Stomach smooth muscle (tissue), 2 donors: Measurements from ENCODE around the gene MYEF2.
A peak's percentile ranks its signal among the peaks of the same experiment; 100 is the strongest.

ENCODE experiments used
- H3K27ac ChIP-seq: one replicate; pipeline ENCODE4 v1.7.0; 2013; ENCODE audit warnings: mild to moderate bottlenecking, low read length, inconsistent platforms
- H3K27me3 ChIP-seq, 2 donors: one replicate each; pipeline ENCODE4 v1.7.0; 2013; ENCODE audit warnings: low read length in 2 of 2; ENCODE audit not compliant: insufficient read depth in 2 of 2, control insufficient read depth in 1 of 2
- H3K36me3 ChIP-seq, 2 donors: one replicate each; pipeline ENCODE4 v1.7.0; 2013; ENCODE audit warnings: low read length in 2 of 2; ENCODE audit not compliant: control insufficient read depth in 2 of 2, insufficient read depth in 2 of 2
- H3K4me1 ChIP-seq: one replicate; pipeline ENCODE4 v1.7.0; 2013; ENCODE audit warnings: low read length; ENCODE audit not compliant: control insufficient read depth, insufficient read depth
- H3K4me3 ChIP-seq, 2 donors: one replicate each; pipeline ENCODE4 v1.7.0; 2013; ENCODE audit warnings: low read length in 2 of 2
- H3K9ac ChIP-seq, 2 donors: one replicate each; pipeline ENCODE4 v1.7.0; 2013; ENCODE audit warnings: low read length in 2 of 2, mild to moderate bottlenecking in 1 of 2
- H3K9me3 ChIP-seq, 2 donors: one replicate each; pipeline ENCODE4 v1.7.0; 2013; ENCODE audit warnings: low read length in 2 of 2; ENCODE audit not compliant: control insufficient read depth in 2 of 2
- donor health status: healthy.
- donor health status: Pancreatic carcinoma.

Gene MYEF2

DNA sequence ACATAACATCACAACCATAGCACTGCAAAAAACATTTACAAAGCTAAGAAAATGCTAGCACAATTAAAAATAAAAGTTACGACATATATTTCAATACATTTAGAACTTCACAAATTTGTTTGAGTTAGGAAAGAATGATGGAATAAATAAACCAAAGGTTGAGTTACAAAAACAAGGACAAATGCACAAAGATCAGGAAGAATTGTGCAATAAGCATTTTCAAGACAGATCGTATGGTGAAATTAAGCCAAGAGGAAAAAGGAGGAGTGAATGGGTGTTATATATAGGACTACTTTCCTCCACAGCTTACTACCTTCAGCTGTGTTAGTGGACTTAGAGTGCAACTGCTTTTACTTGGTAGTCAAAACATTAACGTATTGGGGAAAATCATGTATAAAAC is 7.4 kb upstream of the MYEF2 start:
- no peaks in the 10 kb centered on the region for H3K4me1 ChIP-seq
- H3K27ac ChIP-seq = no peak overlapping the region
- H3K9me3 ChIP-seq = no peaks in the 10 kb centered on the region
- no peak overlapping the region for H3K9ac ChIP-seq
- H3K4me3 ChIP-seq = no peak overlapping the region
- no peaks in the 10 kb centered on the region for H3K27me3 ChIP-seq
- no peaks in the 10 kb centered on the region for H3K36me3 ChIP-seq

DNA sequence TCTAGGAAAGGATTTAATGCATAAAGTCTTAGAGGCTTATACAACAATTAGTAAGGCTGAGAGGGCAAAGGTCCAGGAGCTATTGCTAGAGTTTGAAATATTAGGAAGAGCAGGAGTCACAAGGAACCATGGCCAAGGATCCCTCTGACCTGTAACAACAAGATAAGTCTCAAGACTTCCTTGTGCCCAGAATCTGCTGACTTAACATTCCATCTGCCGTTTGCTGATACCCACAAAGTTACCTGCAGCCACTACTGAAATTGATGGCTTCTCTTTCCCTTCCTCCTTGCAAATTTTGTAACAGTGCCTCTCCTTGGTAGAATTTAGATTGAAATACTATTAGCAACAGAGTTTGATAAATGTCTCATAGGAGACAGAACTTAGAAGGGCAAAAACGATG is 4.7 kb upstream of the MYEF2 start:
- no peak overlapping the region for H3K9ac ChIP-seq
- H3K36me3 ChIP-seq = no peaks in the 10 kb centered on the region
- no peak overlapping the region for H3K4me3 ChIP-seq
- H3K27me3 ChIP-seq = no peaks in the 10 kb centered on the region
- no peaks in the 10 kb centered on the region for H3K9me3 ChIP-seq
- H3K27ac ChIP-seq = no peak overlapping the region
- no peaks in the 10 kb centered on the region for H3K4me1 ChIP-seq

DNA sequence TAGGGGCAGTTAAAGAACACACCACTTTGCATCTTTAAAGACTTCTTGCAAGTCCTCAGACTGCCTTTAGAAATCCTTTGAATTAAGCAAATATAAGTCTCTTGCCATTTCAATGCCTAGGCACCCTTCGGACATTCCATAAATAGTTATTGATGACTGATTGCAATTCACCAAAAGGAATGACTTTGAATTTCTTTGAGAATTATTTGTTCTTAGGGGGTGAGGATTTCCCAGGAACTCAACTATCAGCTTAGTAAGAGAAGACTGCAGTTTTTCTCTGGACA is 495 bp upstream of the MYEF2 start:
- Histone ChIP-seq H3K27me3 (no peaks in the 10 kb centered on the region), H3K4me3 (peak overlapping the region; percentile 59 to 74), H3K27ac (peak overlapping the region; percentile 83), H3K9me3 (no peaks in the 10 kb centered on the region), H3K4me1 (no peaks in the 10 kb centered on the region), H3K9ac (peak overlapping the region in 1 of 2 donors; percentile 83), H3K36me3 (no peaks in the 10 kb centered on the region)

DNA sequence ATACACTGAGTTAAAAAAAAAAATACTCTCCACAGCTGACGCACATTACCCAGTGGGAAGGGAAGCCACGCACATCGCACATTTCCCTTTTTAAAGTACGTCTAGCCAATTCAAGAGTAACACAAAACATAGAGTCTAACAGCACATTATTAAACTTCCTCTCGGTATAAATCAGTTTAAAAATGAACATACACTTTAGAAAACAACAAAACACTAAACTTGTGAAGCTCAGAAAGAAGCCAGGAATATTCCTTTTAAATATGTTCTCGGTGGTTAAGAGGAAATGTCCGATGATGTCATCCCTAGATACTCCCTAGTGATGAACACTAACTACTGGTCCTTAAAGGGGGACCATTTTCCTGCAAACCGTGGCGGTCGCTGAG is 721 bp downstream of the MYEF2 start:
- H3K27me3 ChIP-seq = no peaks in the 10 kb centered on the region
- H3K4me3 ChIP-seq = peak overlapping the region; percentile 59 to 74
- H3K27ac ChIP-seq = peak overlapping the region; percentile 83
- H3K4me1 ChIP-seq = no peaks in the 10 kb centered on the region
- peak overlapping the region; percentile 80 to 83 for H3K9ac ChIP-seq
- no peaks in the 10 kb centered on the region for H3K36me3 ChIP-seq
- H3K9me3 ChIP-seq = no peaks in the 10 kb centered on the region

DNA sequence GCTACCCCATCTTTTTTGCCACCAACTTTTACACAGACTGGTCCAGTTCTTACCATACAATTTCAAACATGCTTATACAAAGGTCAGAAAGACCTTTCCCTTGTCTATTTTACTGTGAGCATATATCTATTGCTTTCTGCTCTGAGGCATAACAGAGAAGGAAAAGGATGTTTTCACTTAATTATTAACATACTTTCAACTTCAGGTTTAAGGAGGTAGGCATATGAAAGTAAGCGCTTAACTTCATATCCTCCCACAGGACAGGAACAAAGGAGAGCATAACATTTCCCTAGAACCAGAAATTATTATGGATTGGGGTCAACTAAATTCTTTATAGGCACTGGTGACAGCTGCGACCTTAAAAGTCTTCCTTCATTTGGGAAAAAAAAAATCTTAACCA is 1.1 kb downstream of the MYEF2 start:
- Histone ChIP-seq H3K4me3 (peak overlapping the region; percentile 59 to 74), H3K9me3 (no peaks in the 10 kb centered on the region), H3K27ac (peak overlapping the region; percentile 83), H3K27me3 (no peaks in the 10 kb centered on the region), H3K4me1 (no peaks in the 10 kb centered on the region), H3K9ac (peak overlapping the region; percentile 80 to 83), H3K36me3 (no peaks in the 10 kb centered on the region)

DNA sequence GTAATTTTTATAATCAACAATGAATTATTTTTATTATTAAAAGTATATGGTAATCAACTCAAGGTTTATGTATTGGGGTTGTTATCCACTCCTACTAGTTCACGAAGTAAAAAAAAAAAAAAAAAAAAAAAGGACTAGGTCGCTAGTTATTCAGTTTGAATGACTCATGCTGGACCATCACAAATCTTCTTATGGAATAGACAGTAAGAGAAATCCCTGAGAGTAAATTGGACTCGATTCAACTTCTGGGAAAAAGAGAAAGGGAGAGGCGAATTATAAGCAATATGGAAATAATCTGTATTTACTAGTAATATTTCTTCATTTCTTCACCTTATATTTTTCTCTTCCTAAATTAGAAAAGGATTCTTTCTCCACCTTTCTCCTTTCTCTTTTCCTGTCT is 2.0 kb downstream of the MYEF2 start:
- no peak overlapping the region for H3K4me3 ChIP-seq
- H3K27ac ChIP-seq = no peak overlapping the region

DNA sequence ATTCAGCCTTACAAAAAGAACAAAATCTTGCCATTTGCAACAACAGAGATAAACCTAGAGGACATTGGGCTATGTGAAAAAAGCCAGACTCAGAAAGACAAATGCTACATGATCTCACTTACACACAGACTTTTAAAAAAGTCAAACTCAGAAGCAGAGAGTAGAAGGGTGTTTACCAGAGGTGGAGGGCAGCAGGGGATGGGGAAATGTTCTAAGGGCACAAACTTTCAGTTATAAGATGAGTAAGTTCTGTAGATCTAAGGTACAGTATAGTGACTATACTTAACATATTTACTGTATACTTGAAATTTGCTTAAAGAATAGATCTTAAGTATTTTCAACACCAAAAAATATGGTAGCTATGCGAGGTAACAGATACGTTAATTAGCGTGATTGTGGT is 3.0 kb downstream of the MYEF2 start:
- Histone ChIP-seq H3K36me3 (no peaks in the 10 kb centered on the region), H3K27me3 (no peaks in the 10 kb centered on the region), H3K4me1 (no peaks in the 10 kb centered on the region), H3K9ac (no peak overlapping the region), H3K9me3 (no peaks in the 10 kb centered on the region), H3K4me3 (no peak overlapping the region), H3K27ac (no peak overlapping the region)

More for the DNA sequence above, 2.0 kb downstream of the MYEF2 start:
- no peaks in the 10 kb centered on the region for H3K36me3 ChIP-seq
- no peaks in the 10 kb centered on the region for H3K9me3 ChIP-seq
- H3K4me1 ChIP-seq = no peaks in the 10 kb centered on the region
- H3K9ac ChIP-seq = peak overlapping the region in 1 of 2 donors; percentile 83
- no peaks in the 10 kb centered on the region for H3K27me3 ChIP-seq

DNA sequence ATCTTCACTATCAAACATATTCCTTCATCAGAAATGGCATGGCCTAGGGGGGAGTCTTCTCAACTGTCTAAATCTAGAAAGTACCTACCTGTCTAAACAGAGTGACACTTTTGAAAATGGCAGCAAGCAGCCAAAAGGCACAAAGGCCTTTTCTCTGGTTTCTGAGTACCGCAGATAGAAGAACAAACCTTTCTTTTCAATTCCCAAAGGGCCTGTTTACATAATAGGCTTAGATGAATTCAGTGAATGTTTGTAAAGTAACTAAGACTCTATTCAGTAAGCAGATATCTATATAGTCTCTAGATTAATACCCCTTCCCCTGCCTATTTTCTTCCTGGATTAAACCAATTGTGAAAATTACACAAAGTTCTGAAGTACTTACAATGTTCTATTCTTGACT is 7.1 kb downstream of the MYEF2 start:
- Histone ChIP-seq H3K36me3 (peaks cover 4 to 8% of the 10 kb centered on the region in 2 donors), H3K4me3 (no peak overlapping the region), H3K9ac (no peak overlapping the region), H3K27ac (no peak overlapping the region), H3K9me3 (no peaks in the 10 kb centered on the region), H3K4me1 (no peaks in the 10 kb centered on the region), H3K27me3 (no peaks in the 10 kb centered on the region)

DNA sequence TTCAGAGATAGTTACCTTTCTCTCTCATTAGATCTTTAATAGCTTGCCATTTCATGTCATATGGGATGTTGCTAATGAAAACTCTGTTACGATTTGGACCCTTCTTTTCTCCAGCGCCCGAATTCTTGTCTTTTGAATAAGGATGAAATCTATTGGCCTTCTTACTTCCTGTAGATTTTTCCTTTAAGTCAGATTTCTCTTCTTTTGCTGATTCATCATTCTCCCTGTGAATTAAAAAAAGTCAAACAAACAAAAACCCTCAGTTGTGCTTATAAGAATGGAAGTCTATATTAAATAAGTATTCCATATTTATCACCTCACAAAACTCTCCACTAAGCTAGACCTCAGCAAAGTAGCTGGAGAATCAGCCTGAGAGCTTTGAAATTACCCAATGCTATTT is 9.5 kb downstream of the MYEF2 start:
- Histone ChIP-seq H3K36me3 (peaks cover 4 to 10% of the 10 kb centered on the region in 2 donors), H3K27me3 (no peaks in the 10 kb centered on the region), H3K4me3 (no peak overlapping the region), H3K9ac (no peak overlapping the region), H3K4me1 (no peaks in the 10 kb centered on the region), H3K9me3 (no peaks in the 10 kb centered on the region), H3K27ac (no peak overlapping the region)

DNA sequence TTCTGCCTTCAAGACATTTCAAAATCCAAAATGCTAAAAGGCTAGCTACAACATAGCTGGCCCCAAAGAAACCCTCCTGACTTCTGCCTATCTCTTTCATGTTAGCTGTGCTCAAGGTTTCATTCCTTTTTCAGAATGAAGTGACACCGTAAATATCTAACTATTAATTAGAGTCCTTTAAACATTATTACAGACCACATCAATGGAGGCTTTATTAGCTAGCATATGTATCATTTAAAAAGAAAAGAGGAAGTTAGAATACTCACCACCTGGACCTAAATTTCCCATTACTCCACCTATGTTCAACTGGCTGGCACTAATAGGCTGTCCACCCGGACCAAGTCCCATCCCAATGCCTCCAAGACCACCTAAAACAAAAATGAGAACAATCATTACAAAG is 24.6 kb downstream of the MYEF2 start:
- Histone ChIP-seq H3K9me3 (no peaks in the 10 kb centered on the region), H3K36me3 (peaks cover 6 to 15% of the 10 kb centered on the region in 2 donors), H3K27ac (no peak overlapping the region), H3K4me3 (no peak overlapping the region), H3K27me3 (no peaks in the 10 kb centered on the region), H3K9ac (no peak overlapping the region), H3K4me1 (no peaks in the 10 kb centered on the region)

DNA sequence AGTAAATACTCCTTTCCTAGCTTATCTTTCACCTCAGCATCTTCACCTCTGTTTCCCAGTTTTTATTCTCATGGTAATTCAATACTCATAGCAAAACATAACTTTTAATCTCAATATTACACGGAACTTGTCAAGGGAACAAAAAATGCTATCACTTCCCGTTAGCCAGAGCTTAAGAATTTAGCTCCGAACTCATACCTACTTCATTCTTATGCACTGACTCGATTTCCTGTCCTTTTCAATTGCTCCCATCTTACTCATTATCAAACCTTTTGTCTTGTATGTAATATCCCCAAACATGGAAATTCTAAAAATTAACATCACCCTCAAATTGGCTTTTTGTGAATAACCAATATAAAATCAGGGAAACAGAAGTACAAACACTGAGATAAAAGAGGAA is 28.2 kb downstream of the MYEF2 start:
- H3K4me1 ChIP-seq = peaks cover 3% of the 10 kb centered on the region
- H3K4me3 ChIP-seq = no peak overlapping the region
- peaks cover 8 to 11% of the 10 kb centered on the region in 2 donors for H3K36me3 ChIP-seq
- H3K9me3 ChIP-seq = no peaks in the 10 kb centered on the region
- H3K27me3 ChIP-seq = no peaks in the 10 kb centered on the region
- H3K9ac ChIP-seq = no peak overlapping the region
- no peak overlapping the region for H3K27ac ChIP-seq

DNA sequence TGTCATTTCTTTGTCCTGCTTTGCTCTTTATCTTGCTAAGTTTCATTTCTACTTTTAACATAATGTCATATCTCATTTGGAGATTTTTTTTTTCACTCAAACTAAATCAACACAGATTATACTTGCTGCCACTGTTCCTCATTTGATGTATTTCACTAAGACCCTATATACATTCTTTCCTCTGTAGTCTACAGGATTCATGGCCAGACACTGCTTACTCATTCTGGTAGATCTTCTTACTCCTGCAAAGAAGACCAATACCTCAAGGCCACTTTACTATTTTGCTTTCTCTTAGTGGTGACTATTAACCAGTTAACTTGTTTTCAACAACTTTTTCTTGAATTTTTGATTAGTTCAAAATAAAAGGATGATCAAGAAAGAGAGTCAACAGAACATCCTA is 30.7 kb downstream of the MYEF2 start:
- no peak overlapping the region for H3K4me3 ChIP-seq
- no peaks in the 10 kb centered on the region for H3K9me3 ChIP-seq
- H3K27me3 ChIP-seq = no peaks in the 10 kb centered on the region
- H3K36me3 ChIP-seq = peaks cover 2 to 10% of the 10 kb centered on the region in 2 donors
- no peak overlapping the region for H3K9ac ChIP-seq
- peaks cover 5% of the 10 kb centered on the region for H3K4me1 ChIP-seq
- H3K27ac ChIP-seq = no peak overlapping the region
